NCI-H2227 treated with DMSO at 0.1 percent for 48 hours (cell line): ENCODE measurements around the gene PPP6R2.
"Not testable (repeated sequence)": the region's sequence is repeated elsewhere in the genome, so short reads cannot be mapped to it uniquely, and the experiment has no call there.

Experiments
- DNase-seq: peaks from one replicate; lab custom pipeline; 2025; lab: John Stamatoyannopoulos, UW

Gene PPP6R2

DNA sequence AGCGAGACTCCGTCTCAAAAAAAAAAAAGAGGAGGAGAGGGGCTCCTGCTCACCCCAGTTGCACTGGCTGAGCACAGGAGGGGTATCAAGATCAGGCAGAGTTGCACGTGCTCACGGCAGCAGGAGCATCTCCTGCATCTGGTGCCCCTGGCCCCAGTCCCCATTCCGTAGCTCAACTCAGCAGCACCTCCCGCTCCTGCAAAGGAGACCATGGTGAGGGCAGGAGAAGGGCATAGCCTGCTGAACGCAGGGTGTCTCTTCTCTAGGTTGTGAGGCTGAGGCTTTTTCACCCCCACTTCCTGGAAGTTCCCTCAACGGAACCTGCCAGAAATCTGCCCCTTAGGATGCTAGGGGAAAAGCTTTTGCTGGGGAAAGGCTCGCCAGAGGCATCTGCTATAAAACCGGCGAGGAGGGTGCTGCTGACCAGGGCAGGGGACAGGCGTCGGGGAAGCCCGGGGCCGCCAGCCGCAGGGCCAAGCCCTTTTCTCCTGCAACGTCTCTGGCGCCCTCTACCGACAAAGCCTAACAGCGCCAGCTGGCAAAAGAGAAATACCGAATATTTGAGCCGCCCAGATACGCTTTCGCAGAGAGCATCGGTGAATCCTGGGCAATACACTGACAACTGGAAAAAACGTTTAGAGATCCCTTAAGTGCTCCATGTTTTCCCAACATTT is 1.0 kb upstream of the PPP6R2 start:
- DNase-seq = peak; percentile 72

DNA sequence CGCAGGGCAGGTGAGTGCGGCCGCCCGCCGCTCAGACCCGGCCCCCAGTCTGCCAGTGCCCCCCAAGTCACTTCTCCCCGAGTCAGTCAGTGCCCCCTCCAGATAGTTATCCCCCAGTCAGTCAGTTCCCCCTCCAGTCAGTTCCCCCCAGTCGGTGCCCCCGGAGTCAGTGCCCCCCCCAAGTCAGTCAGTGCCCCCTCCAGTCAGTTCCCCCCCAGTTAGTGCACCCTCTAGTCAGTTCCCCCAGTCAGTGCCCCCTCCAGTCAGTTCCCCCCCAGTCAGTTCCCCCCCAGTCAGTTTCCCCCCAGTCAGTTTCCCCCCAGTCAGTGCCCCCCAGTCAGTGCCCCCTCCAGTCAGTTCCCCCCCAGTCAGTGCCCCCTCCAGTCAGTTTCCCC is 411 bp downstream of the PPP6R2 start:
- DNase-seq = no peak

DNA sequence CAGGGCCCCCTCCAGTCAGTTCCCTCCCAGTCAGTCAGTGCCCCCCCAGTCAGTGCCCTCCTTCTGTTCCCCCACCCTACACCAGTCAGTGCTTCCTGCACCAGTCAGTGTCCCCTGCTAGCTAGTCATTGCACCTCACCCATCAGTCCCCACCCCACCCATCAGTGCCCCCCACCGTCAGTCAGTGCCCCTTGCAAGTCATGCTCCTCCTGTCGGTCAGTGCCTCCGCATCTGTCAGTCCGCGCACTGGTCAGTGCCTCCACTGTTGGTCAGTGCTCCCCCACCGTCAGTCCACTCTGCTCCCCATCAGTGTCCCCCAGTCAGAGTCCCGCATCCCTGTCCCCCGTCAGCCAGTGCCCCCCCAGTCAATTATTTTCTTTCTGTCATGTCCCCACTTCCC is 3.3 kb downstream of the PPP6R2 start:
- DNase-seq = no peak

DNA sequence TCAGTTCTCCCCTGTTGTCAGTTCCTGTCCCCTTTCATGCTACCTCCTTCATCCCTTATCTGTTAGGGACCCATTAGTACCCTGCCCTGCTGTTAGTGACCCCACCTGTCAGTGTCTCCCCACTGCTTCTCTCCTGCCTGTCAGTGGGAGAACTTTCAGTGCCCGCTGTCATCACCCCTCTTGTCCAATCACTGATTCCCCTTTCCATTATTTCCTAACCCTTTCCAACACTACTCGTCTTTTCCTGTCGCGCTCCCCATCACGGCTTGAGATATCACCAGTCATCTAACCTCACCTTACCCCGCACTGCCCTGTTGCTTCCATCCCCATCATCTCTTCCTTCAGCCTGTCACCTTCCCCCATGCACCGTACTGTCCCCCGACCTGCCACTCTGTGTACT is 4.0 kb downstream of the PPP6R2 start:
- DNase-seq = no peak

DNA sequence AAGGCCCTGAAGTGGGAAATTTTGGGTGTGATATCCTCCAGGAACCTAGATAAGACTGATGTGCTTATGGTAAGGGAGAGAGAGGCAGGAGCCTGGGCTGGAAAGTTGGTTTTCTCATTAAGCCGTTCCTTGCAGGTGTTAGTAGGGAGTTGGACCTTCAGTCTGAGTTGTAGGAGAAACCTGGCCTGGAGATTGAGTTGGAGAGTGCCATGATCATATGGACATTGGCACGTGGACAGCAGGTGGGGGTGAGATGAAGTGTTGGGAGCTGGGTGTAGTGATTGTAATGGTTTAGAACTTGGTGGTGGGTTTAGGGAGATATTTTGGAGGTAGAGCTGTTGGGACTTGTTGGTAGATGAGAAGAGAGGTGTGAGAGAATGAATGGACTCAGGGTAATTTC is 4.9 kb downstream of the PPP6R2 start:
- DNase-seq = no peak

DNA sequence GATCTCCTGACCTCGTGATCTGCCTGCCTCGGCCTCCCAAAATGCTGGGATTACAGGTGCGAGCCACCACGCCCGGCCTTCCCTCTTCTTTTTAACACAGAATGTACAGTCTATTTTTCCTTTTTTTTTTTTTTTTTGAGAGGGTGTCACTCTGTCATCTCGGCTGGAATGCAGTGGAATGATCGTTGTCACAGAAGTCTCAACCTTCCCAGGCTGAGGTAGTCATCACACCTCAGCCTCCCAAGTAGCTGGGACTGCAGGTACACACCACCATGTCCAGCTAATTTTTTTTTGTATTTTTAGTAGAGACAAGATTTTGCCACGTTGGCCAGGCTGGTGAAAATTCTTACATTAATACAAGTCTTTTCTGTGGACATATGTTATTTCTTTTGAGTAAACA is 13.1 kb downstream of the PPP6R2 start:
- no peak for DNase-seq

DNA sequence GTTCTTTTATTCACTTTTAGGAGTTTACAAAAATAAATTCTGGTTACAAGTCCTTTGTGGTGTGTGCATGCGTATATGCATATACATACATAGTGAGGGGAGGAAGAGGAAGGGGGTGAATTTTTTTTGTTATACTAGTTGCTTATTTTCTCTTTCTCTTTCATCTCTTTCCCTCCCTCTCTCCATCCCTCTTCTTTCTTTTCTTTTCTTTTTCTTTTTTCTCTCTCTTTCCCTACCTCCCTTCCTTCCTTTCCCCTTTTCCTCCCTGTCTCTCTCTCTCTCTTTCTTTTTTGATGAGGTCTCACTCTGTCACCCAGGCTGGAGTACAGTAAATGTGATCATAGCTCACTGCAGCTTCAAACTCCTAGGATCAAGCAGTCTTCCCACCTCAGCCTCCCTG is 14.1 kb downstream of the PPP6R2 start:
- no peak for DNase-seq

DNA sequence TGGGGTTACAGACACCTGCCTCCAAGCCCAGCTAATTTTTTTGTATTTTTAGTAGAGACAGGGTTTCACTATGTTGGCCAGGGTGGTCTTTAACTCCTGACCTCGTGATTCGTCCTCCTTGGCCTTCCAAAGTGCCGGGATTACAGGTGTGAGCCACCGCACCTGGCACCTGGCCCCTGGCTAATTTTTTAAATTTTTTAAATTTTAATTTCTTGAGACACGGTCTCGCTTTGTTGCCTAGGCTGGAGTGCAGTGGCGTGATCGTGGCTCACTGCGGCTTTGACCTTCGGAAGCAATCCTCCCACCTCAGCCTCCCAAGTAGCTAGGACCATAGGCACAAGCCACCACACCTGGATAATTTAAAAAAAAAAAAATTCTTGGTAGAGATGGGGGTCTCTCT is 14.6 kb downstream of the PPP6R2 start:
- DNase-seq = no peak

DNA sequence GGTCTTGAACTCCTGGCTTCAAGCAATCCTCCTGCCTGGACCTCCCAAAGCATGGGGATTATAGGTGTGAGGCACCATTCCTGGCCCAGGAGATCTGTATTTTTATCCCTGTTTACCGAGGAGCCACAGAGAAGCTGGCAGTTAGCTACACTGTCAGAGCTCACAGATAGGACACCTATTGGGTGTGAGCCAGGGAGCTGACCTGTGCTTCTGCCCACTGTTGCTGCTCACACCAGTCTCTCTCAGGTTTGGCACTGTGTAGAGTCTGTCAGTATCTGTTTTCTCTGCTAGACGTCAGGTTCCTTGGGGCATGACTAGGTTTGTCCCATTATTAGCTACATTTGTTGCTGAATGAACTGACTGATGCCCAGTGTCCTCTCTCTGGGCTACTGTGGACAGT is 17.5 kb downstream of the PPP6R2 start:
- no peak for DNase-seq

DNA sequence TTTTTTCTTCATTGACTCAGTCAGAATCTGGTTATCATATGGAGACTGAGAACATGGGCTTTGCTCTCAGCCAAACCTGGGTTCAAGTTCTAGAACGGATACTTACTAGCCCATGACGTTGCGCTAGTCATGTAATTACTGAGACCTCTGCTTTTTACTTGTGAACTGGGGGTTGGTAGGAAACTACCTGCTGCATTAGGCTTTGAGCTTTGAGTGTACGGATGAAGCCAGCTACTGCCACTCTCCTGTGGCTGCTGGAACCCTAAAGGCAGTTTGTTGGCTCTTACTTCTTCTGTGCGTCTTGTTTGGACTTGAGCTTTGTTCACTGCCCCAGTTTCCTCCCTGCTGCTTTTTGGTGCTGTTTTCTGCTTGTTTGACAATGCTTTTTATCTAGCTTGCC is 18.1 kb downstream of the PPP6R2 start:
- DNase-seq = no peak

DNA sequence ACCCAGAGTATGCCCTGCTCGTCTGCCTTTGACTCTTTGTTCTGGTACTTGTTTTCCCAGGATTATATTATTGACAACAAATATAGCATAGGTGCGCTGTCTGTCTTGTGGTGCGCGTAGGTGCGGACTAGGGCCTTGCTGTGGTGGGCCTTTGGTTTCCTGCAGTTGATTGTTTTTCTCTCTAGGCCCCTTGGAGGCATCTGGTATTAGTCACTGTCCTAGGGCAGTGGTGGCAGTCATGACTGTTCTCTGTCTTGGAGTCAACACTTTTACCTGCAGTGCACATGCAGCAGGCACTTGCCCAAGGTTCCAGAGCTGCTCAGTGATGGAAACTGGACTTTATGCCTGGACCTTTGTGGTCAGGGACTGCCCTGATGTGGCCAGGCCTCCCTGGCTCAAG is 18.6 kb downstream of the PPP6R2 start:
- no peak for DNase-seq

DNA sequence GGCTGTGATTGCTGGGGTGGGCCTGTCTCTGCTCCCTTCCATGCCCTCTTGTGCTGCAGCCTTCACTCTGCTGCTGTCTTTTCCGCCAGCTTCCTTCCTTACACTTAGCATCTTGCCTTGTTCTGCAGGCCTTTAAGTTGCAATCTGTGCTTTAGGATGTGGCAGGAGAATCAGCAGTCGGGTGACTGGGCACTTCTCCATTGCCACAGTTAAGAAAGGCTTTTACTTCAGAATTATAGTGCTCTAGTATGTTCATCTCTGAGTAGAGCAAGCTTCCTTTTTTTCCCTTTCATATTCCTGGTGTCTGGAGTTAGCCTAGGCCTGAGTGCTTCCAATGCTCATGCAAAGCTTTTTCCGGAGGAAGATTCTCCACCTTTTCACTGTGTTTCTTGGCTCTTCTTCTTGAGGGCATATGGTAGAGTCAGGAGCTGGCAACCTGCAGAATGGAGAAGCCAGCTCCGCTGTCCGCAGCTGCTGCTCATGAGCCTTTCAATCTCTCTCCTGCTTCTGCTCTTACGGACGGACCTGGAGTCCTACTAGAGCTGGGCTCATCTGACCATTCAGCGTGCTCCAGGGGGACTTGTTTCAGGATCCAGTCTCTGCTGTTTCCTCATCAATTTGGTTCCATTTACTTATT is 20.2 kb downstream of the PPP6R2 start:
- DNase-seq = no peak

DNA sequence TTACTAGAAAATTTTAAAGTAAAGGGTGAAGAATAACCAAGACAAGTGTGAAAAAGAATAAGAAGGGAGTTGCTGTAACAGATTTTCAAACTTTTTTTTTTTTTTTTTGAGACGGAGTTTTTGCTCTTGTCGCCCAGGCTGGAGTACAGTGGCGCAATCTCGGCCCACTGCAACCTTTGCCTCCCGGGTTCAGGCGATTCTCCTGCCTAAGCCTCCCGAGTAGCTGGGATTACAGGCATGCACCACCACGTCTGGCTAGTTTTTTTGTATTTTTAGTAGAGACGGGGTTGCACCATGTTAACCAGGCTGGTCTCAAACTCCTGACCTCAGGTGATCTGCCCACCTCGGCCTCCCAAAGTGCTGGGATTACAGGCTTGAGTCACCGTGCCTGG is 20.7 kb downstream of the PPP6R2 start:
- not testable (repeated sequence) for DNase-seq

DNA sequence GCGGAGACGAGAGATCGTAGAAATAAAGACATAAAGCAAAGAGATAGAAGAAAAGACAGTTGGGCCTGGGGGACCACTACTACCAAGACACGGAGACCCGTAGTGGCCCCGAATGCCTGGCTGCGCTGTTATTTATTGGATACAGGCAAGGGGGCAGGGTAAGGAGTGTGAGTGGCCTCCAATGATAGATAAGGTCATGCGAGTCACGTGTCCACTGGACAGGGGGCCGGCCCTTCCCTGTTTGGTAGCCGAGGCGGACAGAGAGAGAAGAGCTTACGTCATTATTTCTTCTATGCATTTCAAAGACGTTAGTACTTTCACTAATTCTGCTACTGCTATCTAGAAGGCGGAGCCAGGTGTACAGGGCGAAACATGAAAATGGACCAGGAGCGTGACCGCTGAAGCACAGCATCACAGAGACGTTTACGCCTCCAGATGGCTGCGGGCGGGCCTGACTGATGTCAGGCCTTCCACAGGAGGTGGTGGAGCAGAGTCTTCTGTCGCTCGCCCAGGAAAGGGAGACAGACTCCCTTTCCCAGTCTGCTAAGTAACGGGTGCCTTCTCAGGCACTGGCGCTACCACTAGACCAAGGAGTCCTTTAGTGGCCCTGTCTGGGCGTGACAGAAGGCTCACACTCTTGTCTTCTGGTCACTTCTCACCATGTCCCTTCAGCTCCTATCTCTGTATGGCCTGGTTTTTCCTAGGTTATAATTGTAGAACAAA is 24.8 kb downstream of the PPP6R2 start:
- no peak for DNase-seq

DNA sequence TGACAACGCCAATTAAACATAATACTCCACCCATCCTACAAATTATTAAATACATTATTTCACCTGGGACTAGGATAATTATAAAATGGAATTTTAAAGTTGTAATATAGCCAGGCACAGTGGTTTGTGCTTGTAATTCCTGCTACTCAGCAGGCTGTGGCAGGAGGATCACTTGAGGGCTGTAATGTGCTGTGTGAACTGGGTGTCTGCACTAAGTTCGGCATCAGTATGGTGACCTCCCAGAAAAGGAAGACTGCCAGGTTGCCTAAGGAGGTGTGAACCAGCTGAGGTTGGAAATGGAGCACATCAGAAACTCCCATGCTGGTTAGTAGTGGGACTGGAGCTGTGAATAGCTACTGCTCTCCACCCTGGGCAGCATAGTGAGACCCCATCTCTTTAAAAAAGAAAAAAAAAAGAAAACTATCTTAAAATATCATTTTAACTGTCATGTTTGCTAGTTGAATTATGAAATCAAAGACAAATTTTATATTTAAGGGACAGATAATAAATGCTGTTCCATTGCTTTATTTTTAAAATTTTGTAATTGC is 28.0 kb downstream of the PPP6R2 start:
- DNase-seq = no peak

DNA sequence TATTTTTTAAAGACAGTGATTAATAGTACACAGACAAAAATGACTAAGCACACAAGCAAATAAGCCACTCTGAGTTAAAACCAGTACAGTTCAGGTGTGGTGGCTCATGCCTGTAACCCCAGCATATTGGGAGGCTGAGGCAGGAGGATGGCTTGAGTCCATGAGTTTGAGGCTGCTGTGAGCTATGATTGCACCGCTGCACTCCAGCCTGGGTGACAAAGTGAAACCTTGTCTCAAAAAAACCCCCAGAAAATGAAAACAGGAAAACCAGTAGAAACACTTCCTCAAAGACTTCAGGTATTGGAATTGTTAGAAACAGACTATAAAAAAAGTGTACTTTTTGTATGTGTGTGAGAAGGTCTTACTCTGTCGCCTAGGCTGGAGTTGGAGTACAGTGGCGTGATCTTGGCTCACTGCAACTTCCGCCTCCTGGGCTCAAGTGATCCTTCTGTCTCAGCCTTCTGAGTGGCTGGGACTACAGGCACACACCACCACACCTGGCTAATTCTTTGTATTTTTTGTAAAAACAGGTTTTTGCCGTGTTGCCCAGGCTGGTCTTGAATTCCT is 33.0 kb downstream of the PPP6R2 start:
- no peak for DNase-seq

DNA sequence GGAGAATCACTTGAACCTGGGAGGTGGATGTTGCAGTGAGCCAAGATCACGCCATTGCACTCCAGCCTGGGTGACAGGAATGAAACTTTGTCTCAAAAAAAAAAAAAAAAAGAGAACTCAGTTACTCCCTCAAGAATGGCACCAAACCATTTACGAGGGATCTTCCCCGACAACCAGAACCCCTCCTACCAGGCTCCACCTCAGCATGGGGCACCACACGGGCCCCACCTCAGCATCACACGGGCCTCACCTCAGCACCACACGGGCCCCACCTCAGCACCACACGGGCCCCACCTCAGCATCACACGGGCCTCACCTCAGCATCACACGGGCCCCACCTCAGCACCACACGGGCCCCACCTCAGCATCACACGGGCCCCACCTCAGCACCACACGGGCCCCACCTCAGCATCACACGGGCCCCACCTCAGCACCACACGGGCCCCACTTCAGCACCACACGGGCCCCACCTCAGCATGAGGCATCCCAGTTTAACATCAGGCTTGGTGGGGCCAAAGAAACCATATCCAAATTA is 38.0 kb downstream of the PPP6R2 start:
- DNase-seq = not testable (repeated sequence)

DNA sequence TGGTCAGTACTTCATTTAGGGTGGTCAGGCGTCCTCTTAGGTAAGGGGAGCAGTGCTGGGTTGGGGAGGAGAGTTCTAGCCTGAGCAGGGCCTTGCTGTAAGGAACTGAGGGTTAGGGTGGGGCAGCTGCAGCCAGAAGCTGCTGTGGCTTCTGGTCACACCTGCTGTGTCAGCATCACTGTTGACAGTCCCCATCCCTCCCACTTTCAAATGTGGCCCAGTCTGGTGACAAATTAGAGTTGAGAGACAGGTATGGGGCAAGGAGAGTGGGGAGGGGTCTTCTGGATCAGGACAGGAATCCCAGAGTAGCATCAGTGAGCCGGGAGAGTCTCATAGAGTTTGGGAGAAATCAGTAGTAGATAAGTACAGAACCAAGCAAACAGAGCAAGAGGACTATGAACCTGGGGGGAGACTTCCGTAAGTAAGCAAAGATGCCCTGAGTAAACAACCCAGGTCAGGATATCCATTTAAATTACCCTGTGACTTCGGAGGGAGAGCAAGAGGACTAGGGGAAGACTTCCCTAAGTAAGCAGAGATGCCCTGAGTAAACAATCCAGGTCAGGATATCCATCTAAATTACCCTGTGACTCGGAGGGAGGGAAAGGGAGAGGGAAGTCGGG is 53.7 kb downstream of the PPP6R2 start:
- peak; percentile 1 for DNase-seq

DNA sequence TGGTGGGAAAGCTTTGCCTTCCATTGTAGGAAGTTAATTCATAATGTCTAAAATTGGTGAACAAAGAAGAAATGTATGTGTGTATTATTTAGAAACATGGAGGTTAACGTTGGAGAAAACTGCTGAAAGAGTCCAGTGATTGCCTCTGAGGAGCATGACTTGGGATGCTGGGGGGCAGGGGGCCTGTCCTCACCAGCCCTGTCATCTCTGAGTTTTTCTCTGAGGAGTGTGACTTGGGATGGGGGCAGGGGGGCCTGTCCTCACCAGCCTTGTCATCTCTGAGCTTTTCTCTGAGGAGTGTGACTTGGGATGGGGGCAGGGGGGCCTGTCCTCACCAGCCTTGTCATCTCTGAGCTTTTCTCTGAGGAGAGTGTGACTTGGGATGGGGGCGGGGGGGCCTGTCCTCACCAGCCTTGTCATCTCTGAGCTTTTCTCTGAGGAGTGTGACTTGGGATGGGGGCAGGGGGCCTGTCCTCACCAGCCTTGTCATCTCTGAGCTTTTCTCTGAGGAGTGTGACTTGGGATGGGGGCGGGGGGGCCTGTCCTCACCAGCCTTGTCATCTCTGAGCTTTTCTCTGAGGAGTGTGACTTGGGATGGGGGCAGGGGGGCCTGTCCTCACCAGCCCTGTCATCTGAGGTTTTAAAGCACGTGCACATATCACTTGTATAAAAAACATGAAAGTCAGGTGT is 54.4 kb downstream of the PPP6R2 start:
- DNase-seq = not testable (repeated sequence)

DNA sequence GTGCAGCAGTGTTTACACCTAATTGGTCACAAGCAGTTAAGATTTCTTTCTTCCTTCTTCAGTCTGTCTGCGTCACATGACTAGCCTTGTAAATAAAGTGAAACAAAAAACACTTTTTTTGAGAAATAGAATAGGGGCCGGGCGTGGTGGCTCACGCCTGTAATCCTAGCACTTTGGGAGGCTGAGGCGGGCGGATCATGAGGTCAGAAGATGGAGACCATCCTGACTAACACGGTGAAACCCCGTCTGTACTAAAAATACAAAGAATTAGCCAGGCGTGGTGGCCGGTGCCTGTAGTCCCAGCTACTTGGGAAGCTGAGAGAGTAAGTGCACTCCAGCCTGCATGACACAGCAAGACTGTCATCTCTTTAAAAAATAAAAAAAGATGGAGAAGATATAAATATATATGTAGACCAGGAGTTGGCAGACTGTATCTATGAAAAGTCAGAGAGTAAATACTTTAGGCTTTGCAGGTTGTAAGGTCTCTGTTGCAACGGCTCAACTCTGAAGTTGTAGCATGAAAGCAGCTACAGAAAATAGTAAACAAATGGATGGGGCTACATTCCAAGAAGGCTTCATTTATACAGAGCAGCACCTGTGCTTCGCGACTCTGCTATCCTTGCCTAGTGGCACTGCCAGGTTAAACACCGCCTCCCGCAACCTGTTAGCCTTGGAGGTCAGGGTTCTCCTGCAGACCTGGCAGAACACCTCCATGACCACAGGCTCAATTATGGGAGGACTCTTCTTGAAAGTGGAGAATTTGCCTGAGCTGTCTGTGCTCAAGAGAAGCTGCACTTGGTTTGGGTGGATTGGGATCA is 55.9 kb downstream of the PPP6R2 start:
- no peak for DNase-seq
